LHCN-M2 (cell line): ENCODE measurements around the gene UBASH3B. TPM values are rescaled to one million over a fixed set of nuclear protein-coding genes. Genes with fewer than 3 reads are reported as not detected.

ENCODE experiments used
- DNase-seq: peaks from one replicate; pipeline ENCODE4 v3.0.0-alpha.2; 2012; ENCODE audit warnings: low read depth
- total RNA-seq: library from RNA; depleted of rRNA; stranded (reverse); fragments of >200 nt; gene quantifications from 2 replicates; pipeline ENCODE4 v1.2.3, GENCODE V29; 2014

UBASH3B gene
- total RNA-seq, 1 experiment from 2014 or later, result 8.0 TPM

GRCh38 chr11:122780296-122780949 lies 124.9 kb downstream of the UBASH3B start:
- DNase-seq, result no peak

GRCh38 chr11:122781378-122782195 lies 126.1 kb downstream of the UBASH3B start:
- DNase-seq, result peak; percentile 82

- DNase-seq, result no peak
Observed at GRCh38 chr11:122782222-122782621, 126.7 kb downstream of the UBASH3B start.

- peak; percentile 89 for DNase-seq
Observed at GRCh38 chr11:122784325-122784955, 128.9 kb downstream of the UBASH3B start.

- DNase-seq, result peak; percentile 53
Observed at GRCh38 chr11:122785031-122785541, 129.6 kb downstream of the UBASH3B start.

- DNase-seq, result no peak
Observed at GRCh38 chr11:122786896-122787295, 131.4 kb downstream of the UBASH3B start.

GRCh38 chr11:122788781-122789535 lies 133.4 kb downstream of the UBASH3B start:
- no peak for DNase-seq

GRCh38 chr11:122789907-122790306 lies 134.4 kb downstream of the UBASH3B start:
- DNase-seq, result no peak

GRCh38 chr11:122791411-122791810 lies 135.9 kb downstream of the UBASH3B start:
- DNase-seq, result peak; percentile 42

- peak; percentile 44 for DNase-seq
Observed at GRCh38 chr11:122791836-122792235, 136.3 kb downstream of the UBASH3B start.

GRCh38 chr11:122793515-122793914 lies 138.0 kb downstream of the UBASH3B start:
- no peak for DNase-seq

- no peak for DNase-seq
Observed at GRCh38 chr11:122795307-122795706, 139.8 kb downstream of the UBASH3B start.

- DNase-seq, result peak; percentile 23
Observed at GRCh38 chr11:122796128-122796717, 140.7 kb downstream of the UBASH3B start.

- no peak for DNase-seq
Observed at GRCh38 chr11:122797651-122798050, 142.1 kb downstream of the UBASH3B start.

- DNase-seq, result no peak
Observed at GRCh38 chr11:122799406-122800105, 144.0 kb downstream of the UBASH3B start.

GRCh38 chr11:122802876-122803275 lies 147.4 kb downstream of the UBASH3B start:
- no peak for DNase-seq

- peak; percentile 32 for DNase-seq
Observed at GRCh38 chr11:122803306-122803705, 147.8 kb downstream of the UBASH3B start.

- no peak for DNase-seq
Observed at GRCh38 chr11:122803716-122804115, 148.2 kb downstream of the UBASH3B start.

GRCh38 chr11:122804161-122804560 lies 148.6 kb downstream of the UBASH3B start:
- peak; percentile 22 for DNase-seq

GRCh38 chr11:122804796-122805195 lies 149.3 kb downstream of the UBASH3B start:
- DNase-seq, result no peak
